HAP-1 (cell line): ENCODE results near the gene CHST12.
"Not testable (repeated sequence)": the region's sequence is repeated elsewhere in the genome, so short reads cannot be mapped to it uniquely, and the experiment has no call there.

Source experiments
- DNase-seq, 2 experiments: peaks; one replicate each; pipeline ENCODE4 v3.0.0-alpha.2; 2016 to 2020; ENCODE audit warnings: low spot score in 2 of 2
- H3K27me3 ChIP-seq: fragments of 250-450 bp; sonication (Bioruptor Pico); 2 replicates; pipeline ENCODE4 v1.5.1; 2020; ENCODE audit warnings: low read depth, mild to moderate bottlenecking, moderate library complexity
- H3K36me3 ChIP-seq: fragments of 250-450 bp; sonication (Bioruptor Pico); replicated peaks from 2 replicates; pipeline ENCODE4 v1.5.1; 2020; ENCODE audit warnings: mild to moderate bottlenecking
- H3K4me1 ChIP-seq: fragments of 250-450 bp; sonication (Bioruptor Pico); 2 replicates; pipeline ENCODE4 v1.5.1; 2020; ENCODE audit warnings: mild to moderate bottlenecking
- H3K4me3 ChIP-seq: fragments of 250-450 bp; sonication (Bioruptor Pico); 2 replicates; pipeline ENCODE4 v1.5.1; 2020; ENCODE audit warnings: mild to moderate bottlenecking, moderate library complexity
- H3K9me3 ChIP-seq: fragments of 250-450 bp; sonication (Bioruptor Pico); 2 replicates; pipeline ENCODE4 v1.5.1; 2020; ENCODE audit warnings: mild to moderate bottlenecking, moderate library complexity
- in situ Hi-C: fragments of 300-500 bp; cut with MboI; formaldehyde crosslinking; loops from 3 replicates; pipeline ENCODE4 v1.14.3; 2020; ENCODE audit warnings: low sequenced_read_pairs, inconsistent platforms, mixed read lengths

CHST12 gene

DNA sequence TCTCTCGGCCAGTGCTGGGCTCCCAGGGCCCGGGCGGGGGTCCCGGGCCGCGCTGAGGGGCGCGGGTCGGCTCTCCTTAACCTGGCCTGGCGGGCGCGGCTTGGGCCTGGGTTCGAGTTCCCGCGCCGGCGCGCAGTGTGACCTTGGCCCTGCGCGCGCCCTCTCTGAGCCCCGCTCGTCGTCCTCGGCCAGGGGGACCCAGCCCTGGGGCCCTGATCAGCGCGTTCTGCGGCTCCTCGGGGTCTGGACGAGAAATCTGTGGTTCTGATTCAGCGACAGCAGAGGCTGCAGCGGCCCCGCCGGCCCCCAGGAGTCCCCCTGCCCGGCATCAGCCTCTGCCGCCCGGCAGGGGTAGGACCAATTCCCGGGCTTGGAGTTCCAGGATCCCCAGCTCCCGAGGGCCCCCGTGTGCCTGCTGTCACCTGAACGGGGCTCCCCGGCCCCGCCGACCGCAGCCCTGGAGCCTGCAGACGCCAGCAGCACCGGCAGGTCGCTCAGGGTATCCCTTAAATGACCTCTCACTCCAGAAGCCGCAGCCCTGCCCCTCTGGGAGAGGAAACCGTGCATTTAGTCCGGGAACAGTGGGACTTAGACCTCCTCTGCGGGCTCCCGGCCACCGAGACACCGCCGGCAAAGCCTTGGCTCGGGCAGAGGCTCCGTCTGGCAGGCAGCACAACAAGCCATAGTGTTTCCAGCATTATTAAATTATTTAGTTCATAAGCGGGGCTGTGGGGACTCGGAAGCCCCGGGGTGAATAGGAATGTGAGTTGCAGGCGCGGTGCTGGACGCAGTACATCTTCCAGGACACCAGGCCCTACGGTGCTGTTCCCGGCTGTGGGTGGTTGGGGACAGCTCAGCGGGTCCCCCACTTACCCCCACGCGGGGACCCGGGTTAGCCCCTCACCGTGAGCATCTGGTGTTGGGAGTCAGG, 572 bp downstream of the CHST12 start:
- H3K4me1 ChIP-seq = peaks cover 20% of the 10 kb centered on the region
- in situ Hi-C loops = no loop called here
- DNase-seq = peak in 1 of 2 experiments; percentile 46

DNA sequence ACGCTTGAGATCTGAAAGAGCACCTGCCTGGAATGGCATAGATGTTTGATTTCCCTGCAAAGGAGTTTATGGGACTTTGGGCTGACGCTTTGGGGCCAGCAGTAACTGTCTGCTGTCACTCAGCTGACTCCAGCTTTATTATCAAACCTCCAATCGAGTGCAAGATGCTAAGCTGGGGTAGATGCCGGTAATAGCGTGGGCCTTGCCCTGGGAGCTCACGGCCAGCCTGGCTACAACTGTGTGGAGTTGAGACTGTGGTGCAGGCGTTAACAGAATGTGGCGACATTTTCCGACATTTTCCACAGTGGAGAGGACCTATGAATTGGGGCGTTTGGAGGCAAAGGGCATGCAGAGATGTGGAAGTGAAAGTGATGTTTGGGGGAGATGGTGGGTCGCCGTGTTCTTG, 1.3 kb downstream of the CHST12 start:
- peak overlapping the region; percentile 77 for H3K4me3 ChIP-seq
- H3K9me3 ChIP-seq = no peaks in the 10 kb centered on the region
- no peak for DNase-seq
- in situ Hi-C loops = no loop called here
- no peaks in the 10 kb centered on the region for H3K36me3 ChIP-seq
- H3K4me1 ChIP-seq = peaks cover 17% of the 10 kb centered on the region
- no peaks in the 10 kb centered on the region for H3K27me3 ChIP-seq

More for the DNA sequence above, 572 bp downstream of the CHST12 start:
- Histone ChIP-seq H3K4me3 (peak overlapping the region; percentile 77), H3K9me3 (no peaks in the 10 kb centered on the region), H3K27me3 (no peaks in the 10 kb centered on the region), H3K36me3 (no peaks in the 10 kb centered on the region)

DNA sequence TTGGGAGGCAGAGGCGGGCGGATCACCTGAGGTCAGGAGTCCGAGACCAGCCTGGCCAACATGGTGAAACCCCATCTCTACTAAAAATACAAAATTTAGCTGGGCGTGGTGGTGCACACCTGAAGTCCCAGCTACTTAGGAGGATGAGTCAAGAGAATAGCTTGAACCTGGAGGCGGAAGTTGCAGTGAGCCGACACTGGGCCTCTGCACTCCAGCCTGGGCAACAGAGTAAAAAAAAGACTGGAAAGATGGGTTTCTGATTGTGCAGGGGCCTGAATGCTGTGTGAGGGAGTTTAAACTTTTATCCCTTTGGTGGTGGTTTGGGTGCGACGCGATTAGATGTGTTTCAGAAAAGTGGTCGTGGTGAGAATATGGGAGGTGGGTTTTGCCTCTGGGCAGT, 1.8 kb downstream of the CHST12 start:
- no peaks in the 10 kb centered on the region for H3K27me3 ChIP-seq
- no peak overlapping the region for H3K4me3 ChIP-seq
- in situ Hi-C loops = no loop called here
- no peak for DNase-seq
- H3K4me1 ChIP-seq = peaks cover 13% of the 10 kb centered on the region
- no peaks in the 10 kb centered on the region for H3K36me3 ChIP-seq
- H3K9me3 ChIP-seq = no peaks in the 10 kb centered on the region

DNA sequence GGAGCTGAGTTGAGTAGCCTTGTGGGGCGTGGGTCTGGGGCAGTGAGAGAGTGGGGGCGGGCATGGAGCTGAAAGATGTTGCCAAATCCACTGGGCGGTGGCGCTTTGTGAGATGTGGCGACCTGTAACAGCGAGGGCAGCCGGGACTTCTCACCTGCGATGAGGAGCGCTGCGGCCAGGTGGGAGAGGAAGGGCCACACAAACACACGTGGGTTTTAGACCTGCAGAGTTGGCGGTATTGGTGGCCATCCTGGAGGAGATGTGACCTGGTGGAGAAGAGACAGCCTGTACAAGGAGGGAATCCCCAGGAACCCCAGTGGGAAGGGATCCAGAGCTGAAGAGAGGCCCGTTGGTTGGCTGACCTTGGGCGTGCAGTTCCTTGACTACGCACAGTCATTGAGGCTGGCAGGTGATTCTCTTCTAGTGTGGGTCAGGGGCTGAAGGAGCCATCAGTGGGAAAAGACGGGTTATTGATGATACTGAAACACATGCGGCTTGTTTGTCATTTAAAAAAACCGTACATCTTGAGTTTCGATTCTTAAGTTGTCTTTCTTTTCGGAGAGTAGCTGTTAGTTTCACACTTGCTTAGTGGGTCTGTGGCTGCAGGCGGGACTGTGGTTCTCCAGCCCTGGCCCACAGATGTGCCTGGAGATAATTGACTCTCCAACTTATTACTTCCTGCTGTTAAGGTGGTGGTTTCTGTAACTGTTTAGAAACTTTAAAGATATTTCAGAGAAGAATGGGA, 2.4 kb downstream of the CHST12 start:
- DNase-seq = no peak
- peaks cover 10% of the 10 kb centered on the region for H3K4me1 ChIP-seq
- no peaks in the 10 kb centered on the region for H3K36me3 ChIP-seq
- no peaks in the 10 kb centered on the region for H3K9me3 ChIP-seq
- no peak overlapping the region for H3K4me3 ChIP-seq
- in situ Hi-C loops = no loop called here
- H3K27me3 ChIP-seq = no peaks in the 10 kb centered on the region

DNA sequence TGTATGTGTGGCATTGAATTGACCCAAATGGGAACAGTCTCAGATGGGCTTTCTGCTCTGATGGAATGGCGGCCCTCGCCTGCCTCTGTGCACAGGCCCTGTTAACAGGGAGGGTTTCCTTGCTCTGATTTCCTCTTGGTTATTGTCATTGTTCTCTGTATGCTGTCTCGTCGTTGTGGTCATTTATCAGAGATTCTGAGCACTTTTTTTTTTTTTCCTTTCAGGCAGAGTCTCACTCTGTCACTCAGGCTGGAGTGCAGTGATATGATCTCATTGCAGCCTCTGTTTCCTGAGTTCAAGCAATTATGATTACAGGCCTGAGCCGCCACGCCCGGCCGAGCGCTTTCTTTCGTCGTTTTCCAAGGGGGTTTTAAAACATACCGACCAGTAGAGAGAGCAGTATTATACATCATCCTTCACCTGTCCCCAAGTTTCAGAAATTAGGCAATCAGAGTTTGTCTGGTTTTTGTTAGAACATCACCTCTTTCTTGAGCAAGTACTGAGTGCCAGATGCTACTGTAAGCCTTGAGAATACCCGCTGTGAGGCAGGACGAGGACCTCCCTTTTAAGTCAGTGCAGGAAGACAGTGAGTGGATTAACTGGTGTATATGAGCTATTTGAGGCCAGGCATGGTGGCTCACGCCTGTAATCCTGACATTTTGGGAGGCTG, 6.5 kb downstream of the CHST12 start:
- DNase-seq = no peak
- no peaks in the 10 kb centered on the region for H3K36me3 ChIP-seq
- peaks cover 27% of the 10 kb centered on the region for H3K4me1 ChIP-seq
- in situ Hi-C loops = no loop called here
- H3K4me3 ChIP-seq = no peak overlapping the region
- H3K27me3 ChIP-seq = no peaks in the 10 kb centered on the region
- H3K9me3 ChIP-seq = no peaks in the 10 kb centered on the region

DNA sequence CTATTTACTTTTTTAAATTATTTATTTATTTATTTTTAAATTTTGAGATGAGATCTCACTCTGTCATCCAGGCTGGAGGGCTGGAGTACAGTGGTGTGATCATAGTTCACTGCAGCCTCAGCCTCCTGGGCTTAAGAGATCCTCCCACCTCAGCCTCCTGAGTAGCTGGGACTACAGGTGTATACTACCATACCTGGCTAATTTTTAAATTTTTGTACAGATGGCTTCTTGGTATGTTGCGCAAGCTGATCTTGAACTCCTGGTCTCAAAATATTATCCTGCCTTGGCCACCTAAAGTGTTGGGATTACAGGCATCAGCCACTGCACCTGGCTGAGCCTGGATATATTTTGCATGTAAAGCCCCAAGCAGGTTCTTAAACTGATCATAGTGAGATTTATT, 7.6 kb downstream of the CHST12 start:
- no peaks in the 10 kb centered on the region for H3K27me3 ChIP-seq
- in situ Hi-C loops = no loop called here
- no peak overlapping the region for H3K4me3 ChIP-seq
- no peaks in the 10 kb centered on the region for H3K36me3 ChIP-seq
- H3K4me1 ChIP-seq = peaks cover 33% of the 10 kb centered on the region
- no peaks in the 10 kb centered on the region for H3K9me3 ChIP-seq
- DNase-seq = no peak

DNA sequence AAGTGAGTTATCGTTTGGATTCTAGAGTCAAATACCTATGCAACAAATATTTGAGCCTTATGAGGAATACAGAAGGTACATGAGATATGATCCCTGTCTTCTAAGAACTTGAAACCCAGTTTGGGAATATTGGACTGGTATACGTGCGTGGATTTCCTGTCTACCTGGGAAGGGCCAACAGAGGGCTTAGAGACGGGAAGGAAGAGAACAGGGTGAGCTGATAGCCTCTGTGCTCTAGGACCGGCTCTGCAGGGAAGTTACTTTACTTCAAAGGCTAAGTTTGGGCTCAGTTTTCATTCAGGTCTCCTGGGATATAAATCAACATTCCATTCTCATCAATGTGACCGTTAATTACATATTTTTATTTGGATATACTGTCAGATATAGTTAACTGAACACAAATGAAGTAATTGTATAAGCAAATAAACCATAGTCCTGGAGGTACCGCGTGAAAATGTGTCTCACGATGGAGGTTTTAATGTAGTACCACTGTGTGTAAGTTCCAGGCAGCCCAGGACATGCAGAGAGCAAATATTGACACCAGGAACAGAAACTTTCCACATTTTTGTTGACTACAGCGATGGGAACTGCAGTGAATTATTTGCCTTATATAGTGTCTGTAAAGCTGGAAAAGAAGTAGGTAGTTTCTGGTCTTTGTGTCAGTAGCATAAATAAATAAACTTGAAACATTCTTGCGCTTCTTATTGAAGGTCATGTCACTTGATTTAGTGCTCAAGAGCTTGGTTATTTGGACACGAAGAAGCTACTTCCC, 8.6 kb downstream of the CHST12 start:
- H3K36me3 ChIP-seq = no peaks in the 10 kb centered on the region
- DNase-seq = no peak
- no peak overlapping the region for H3K4me3 ChIP-seq

DNA sequence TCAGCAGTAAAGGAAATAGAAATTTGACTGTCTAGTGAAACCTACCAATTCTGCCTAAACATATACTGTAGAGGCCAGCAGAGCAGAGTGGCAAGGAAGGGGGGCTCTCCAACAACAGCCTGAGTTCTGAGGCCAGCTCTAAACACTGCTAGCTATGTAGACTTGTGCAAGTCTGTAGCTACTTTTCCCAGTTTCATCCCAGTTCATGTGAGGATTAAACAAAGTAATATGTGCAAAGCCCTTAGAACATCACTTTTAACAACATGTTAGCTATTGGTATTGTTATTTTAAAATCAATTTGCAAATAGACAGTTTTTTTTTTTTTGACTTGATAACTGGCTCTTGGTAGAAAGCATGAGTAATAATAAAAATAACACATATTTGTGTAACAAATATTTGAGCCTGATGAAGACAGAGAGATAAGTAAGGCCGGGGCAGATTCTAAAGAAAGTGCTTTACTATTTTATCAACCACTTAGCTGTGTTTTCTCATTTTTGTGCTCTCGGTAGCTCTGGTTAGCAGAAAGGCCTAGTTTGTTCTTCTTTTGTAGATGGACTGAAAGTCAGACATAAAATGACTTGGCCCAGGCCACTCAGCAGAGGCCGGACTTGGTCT, 9.3 kb downstream of the CHST12 start:
- H3K27me3 ChIP-seq = no peaks in the 10 kb centered on the region
- no peaks in the 10 kb centered on the region for H3K9me3 ChIP-seq
- in situ Hi-C loops = no loop called here
- H3K4me3 ChIP-seq = no peak overlapping the region
- no peak for DNase-seq
- peaks cover 41% of the 10 kb centered on the region for H3K4me1 ChIP-seq
- no peaks in the 10 kb centered on the region for H3K36me3 ChIP-seq

More for the DNA sequence above, 8.6 kb downstream of the CHST12 start:
- Histone ChIP-seq H3K27me3 (no peaks in the 10 kb centered on the region), H3K9me3 (no peaks in the 10 kb centered on the region), H3K4me1 (peaks cover 41% of the 10 kb centered on the region)
- in situ Hi-C loops = no loop called here

DNA sequence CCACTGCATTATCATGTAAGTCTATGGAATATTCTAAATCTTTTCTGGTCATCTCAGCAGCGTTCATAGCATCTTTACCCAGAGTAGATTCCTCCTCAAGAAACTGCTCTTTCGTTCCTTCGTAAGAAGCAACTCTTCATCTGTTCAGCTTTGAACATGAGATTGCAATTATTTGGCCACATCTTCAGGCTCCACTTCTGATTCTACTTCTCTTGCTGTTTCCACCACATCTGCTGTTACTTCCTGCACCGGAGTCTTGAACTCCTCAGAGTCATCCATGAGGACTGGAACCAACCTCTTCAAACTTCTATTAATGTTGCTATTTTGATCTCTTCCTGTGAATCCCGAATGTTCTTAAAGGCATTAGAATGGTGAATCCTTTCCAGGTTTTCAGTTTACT, 12.7 kb downstream of the CHST12 start:
- Histone ChIP-seq H3K9me3 (no peaks in the 10 kb centered on the region), H3K4me3 (no peak overlapping the region), H3K36me3 (no peaks in the 10 kb centered on the region), H3K27me3 (no peaks in the 10 kb centered on the region), H3K4me1 (peaks cover 39% of the 10 kb centered on the region)
- in situ Hi-C loops = no loop called here
- no peak for DNase-seq

DNA sequence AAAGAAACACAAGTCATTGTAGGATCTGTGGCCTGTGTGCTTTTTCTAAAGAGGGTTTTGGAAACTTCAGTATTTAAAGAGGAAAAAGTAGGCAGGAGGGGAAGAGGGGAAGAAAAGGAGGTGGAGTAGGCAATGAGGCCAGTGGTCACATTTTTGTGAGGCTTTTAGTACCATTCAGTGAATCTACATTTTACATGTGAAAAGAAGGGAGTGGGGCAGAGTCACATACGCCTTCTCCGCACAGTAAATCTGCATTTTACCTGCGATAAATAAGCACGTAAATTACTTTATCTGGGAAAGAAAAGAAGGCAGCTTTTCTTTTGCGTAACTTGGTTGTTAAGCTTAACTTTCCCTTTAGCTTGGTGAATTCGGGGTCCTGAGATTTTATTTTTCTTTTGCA, 13.2 kb downstream of the CHST12 start:
- Histone ChIP-seq H3K27me3 (no peaks in the 10 kb centered on the region), H3K4me1 (peaks cover 39% of the 10 kb centered on the region), H3K4me3 (no peak overlapping the region), H3K9me3 (no peaks in the 10 kb centered on the region), H3K36me3 (no peaks in the 10 kb centered on the region)
- in situ Hi-C loops = no loop called here
- peak; percentile 28 to 64 for DNase-seq

DNA sequence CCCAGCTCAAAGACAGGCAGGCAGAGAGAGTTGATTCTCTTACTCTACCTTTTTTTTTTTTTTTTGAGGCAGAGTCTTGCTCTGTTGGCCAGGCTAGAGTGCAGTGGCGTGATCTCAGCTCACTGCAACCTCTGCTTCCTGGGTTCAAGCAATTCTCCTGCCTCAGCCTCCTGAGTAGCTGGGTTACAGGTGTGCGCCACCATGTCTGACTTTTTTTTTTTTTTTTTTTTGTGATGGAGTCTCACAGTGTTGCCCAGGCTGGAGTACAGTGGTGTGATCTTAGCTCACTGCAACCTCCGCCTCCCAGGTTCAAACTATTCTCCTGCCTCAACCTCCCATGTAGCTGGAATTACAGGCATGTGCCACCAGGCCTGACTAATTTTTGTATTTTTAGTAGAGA, 13.8 kb downstream of the CHST12 start:
- H3K9me3 ChIP-seq, in situ Hi-C loops, H3K27me3 ChIP-seq, H3K36me3 ChIP-seq, DNase-seq, H3K4me3 ChIP-seq: not testable (repeated sequence)
- peaks cover 34% of the 10 kb centered on the region for H3K4me1 ChIP-seq

DNA sequence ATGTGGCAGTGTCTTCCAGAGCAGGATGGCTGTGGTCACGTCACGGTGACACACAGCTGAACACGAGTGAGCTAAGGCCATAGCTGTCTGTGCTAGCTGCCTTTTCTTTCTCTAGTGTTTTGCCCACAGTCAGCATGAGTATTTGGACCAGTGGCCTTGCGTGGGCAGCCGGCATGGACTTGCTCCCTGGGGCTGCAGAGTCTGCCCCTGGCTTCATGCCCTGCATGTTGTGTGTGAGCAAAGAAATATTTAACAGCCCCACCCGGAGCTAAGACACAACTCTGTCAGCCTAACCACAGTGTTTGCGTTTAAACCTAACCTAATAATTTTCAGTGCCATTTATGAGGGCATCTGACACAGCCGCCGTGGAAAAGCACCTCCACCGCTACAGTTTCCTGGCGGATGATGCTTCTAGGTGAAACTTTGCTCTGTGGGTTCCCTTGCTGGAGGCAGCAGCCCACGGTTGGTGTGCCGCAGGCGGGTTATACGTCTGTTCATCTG, 14.6 kb downstream of the CHST12 start:
- peaks cover 25% of the 10 kb centered on the region for H3K4me1 ChIP-seq
- no peaks in the 10 kb centered on the region for H3K36me3 ChIP-seq
- no peaks in the 10 kb centered on the region for H3K27me3 ChIP-seq
- in situ Hi-C loops = no loop called here
- H3K4me3 ChIP-seq = no peak overlapping the region
- H3K9me3 ChIP-seq = no peaks in the 10 kb centered on the region
- no peak for DNase-seq
